ENCODE results near the gene AJM1.
"Not testable (repeated sequence)": the region's sequence is repeated elsewhere in the genome, so short reads cannot be mapped to it uniquely, and the experiment has no call there.

Gene AJM1

DNA sequence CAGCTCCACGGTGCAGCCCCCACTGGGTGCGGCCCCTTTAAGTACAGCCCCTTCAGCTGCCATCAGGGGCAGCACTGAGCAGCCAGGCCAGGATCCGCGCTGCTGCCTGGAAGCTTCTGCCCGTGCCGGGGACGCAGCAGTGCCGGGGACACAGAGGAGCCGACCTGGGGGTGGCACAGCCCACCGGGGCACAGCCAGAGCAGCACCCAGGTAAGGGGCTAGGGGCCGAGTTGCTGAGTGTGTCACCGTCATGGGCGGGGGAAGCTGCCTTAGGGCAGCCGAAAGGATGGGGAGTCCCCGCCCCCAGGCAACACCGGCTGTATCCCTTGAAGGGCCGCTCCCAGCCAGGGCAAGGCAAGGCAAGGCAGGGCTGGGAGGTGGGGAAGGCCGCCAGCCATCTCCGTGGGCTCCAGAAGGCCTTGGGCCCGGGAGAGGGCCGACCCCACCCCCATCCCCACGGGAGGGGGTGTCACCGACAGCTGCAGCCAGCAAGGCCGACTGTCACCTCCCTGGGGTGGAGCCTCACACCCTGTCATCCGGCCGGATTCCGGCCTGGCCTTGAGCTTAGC lies at the start of gene AJM1:
TSS of gene AJM1 (plus strand) at position 99 of the 569 bp plus-strand sequence. CDS start 1,937 bp downstream, outside the sequence.
- FAIRE-seq (peak; percentile 25), DNase-seq (ENCODE audit: low spot score) (peak; percentile 66)

DNA sequence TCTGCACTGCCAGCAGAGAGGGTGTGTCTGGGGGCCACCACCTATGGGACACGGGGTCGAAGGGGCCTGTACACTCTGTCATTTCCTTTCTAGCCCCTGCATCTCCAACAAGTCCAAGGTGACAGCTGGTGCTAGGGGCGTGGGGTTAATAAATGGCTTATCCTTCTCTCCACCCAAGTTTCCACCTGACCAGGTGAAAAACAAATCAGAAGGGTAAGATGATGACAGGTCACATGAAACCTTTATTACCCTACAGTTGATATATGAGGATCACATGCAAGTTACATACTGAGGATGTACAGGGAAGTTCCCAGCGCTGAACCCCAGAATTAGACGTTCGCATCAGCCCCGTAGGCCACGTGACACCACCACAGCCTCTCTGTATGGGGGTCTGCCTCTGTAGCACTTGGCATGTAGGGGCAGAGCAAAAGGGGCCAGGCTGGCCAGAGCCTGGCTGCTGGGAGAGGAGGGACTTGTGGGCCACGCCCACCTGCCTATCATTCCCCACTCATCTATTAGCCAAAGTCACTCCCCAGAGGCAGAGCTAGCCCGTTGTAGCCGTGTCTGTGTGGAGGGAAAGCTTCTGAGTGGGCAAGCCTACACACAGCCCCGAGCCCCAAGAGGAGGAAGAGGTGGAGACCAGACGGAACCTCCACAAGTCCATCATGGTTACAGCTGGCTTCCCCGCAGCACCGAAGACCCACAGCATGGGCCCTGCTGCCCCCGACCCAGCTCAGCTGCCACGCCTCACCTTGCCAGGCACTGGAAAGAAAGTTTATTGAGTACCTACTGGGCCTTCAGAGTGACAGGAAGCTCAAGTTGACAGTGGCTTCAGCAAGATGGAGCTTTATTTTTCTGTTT lies 49.0 kb upstream of the AJM1 start:
- FAIRE-seq (no peak), DNase-seq (ENCODE audit: low spot score) (peak; percentile 44)

DNA sequence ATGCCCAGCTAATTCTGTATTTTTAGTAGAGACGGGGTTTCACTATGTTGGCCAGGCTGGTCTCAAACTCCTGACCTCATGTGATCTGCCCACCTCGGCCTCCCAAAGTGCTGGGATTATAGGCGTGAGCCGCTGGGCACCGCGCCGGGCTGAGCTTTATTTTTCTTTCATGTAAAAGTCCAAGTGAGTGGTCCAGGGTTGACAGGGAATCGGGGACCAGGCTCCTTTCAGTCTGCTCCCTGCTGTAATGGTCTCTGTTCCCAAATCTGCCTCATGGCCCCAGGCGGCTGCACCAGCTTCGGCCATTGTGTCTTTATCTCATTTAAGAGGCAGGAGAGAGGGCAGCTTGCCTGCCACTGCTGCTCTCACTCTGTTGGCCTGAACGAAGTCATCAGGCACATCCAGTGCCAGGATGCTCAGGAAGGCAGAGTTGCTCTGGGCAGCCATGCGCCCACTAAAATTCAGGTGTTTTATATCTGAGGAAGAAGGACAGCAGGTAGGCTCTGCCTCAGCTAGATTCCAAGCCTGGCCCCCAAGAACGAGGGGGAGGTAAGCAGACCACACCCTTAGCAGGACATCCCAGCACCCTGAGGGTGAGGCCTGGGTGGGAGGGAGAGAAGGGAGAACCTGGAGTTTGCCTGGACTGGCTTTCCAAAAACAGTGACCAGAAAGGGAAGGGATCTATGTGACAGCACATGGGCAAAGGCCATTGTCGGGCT lies 47.8 kb upstream of the AJM1 start:
- FAIRE-seq, result no peak

DNA sequence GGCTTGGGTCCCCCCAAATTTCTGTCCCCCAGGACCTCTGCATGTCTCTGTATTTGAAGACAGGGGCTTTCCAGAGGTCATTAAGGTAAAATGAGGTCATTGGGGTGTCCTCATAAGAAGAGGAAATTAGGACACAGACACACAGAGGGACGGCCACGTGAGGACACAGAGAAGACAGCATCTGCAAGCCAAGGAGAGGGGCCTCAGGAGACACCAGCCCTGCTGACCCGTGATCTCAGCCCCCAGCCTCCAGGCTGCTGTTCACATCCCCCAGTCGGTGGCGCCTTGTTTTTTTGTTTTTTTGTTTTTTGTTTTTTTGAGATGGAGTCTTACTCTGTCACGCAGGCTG lies 47.3 kb upstream of the AJM1 start:
- FAIRE-seq (no peak), DNase-seq (ENCODE audit: low spot score) (no peak)

More for the DNA sequence above, 47.8 kb upstream of the AJM1 start:
- no peak for DNase-seq (ENCODE audit: low spot score)

DNA sequence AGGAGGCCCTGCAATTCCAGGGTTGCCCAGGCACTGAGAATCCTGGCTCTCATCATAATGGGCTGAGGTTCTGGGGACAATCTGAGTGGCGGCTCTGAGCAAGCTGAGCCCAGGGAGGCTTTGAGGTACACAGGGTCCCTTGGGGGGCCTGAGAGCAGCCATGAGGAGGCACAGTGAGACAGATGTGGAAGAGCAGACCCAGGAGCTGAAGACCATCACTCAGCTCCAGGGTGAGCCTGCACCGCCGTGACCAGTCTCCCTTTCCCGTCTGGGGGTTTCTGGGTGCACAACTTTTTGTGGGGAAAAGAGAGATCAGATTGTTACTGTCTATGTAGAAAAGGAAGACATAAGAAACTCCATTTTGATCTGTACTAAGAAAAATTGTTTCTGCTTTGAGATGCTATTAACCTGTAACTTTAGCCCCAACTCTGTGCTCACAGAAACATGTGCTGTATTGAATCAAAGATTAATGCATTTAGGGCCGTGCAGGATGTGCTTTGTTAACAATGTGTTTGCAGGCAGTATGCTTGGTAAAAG lies 46.0 kb upstream of the AJM1 start, which contains the start of gene CCDC183:
TSS of gene CCDC183 (plus strand) at position 101 of the 537 bp plus-strand sequence. CDS start at position 161, 60 bp downstream.
- FAIRE-seq (no peak), DNase-seq (ENCODE audit: low spot score) (no peak)

DNA sequence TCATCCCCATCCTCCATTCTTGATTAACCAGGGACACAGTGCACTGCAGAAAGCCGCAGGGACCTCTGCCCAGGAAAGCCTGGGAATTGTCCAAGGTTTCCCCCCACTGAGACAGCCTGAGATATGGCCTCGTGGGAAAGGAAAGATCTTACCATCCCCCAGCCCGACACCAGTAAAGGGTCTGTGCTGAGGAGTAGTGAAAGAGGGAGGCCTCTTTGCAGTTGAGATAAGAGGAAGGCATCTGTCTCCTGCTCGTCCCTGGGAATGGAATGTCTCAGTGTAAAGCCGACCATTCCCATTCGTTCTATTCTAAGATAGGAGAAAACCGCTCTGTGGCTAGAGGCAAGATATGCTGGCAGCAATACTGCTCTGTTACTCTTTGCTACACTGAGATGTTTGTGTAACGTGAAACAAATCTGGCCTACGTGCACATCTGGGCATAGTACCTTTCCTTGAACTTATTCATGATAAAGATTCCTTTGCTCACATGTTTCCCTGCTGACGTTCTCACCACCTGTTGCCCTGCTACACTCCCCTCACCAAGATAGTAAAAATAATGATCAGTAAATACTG lies 45.4 kb upstream of the AJM1 start:
- DNase-seq (ENCODE audit: low spot score) (peak; percentile 67), FAIRE-seq (peak; percentile 76)

DNA sequence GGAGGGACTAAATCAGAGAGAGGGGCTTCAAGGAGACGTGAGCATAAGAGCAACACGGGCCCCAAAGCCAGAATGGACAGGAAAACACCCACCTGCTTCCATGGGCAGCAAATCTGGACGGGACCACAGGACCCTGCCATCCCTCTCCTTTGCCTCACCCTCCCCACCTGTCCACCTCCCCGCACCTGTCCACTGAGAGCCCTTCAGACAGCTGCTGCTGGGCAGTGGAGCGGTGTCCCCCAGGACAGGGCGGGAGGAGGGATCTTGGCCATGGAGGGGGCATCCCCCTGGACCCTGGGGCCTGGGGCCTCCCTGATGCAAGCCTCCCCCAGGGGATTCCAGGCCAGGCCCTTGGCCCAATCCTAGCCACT lies 43.6 kb upstream of the AJM1 start:
- FAIRE-seq, result no peak
- DNase-seq (ENCODE audit: low spot score), result no peak

DNA sequence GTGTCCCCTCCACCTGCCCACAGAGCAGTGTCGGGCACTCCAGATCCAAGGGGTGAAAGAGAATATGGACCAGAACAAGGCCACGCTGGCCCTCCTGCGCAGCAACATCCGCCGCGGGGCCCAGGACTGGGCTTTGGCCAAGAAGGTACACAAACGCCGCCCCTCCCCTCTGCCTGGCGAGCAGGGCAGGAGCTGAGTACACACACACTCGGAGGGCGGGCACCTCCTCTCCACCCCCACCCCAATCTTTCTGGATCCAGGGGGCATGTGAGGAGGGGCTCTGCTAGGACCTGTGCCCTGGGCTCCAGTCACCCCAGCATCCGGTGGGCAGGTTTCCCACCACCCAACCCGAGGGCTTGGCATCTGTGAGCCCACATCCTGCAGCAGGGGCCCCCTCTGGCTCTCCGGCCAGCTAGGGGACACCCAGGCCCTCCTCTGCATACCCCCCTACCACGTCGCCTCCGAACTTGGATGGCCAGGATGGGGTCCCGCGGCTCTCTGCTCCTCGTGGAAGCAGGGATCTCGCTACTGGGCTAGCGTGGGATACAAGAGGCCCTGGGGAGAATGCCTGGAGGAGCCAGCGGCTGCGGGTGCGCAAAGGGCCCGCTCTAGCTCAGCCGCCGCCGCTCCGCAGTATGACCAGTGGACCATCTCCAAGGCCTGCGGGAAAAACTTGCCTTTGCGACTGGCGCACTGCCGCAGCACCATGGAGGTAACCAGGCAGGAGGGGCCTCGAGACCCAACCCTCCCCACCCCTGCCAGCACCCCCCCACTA lies 43.0 kb upstream of the AJM1 start:
- peak; percentile 42 for DNase-seq (ENCODE audit: low spot score)
- FAIRE-seq, result no peak

DNA sequence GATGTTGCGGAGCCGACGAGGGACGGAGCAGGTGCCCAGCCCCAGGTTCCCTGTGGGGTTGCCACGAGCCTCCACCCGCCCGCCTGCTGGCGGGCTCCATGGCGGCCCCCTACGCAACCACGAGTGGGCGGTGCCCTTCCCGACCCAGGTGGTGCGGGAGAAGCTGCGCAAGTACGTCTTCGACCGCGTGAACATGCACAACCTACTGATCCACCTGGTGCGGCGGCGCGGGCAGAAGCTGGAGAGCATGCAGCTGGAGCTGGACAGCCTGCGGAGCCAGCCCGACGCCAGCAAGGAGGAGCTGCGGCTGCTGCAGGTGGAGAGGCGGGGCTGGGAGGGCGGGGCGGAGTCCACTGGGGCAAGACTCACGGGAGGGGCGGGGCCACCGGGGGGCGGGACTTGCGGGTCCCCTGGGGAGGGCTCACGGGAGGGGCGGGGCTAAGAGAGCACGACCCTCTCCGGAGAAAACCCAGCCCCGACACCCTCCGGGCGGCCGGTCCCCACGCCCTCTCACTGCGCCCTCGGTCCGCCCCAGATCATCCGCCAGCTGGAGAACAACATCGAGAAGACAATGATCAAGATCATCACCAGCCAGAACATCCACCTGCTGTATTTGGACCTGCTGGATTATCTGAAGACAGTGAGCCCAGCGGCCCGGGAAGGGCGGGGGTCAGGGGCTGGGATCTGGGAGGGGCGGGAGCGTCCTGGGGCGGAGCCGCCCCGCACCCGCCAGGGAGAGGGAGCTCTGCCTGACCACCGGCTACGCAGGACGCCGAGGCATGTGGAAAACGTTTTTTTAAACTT lies 42.2 kb upstream of the AJM1 start:
- no peak for FAIRE-seq
- peak; percentile 85 for DNase-seq (ENCODE audit: low spot score)

DNA sequence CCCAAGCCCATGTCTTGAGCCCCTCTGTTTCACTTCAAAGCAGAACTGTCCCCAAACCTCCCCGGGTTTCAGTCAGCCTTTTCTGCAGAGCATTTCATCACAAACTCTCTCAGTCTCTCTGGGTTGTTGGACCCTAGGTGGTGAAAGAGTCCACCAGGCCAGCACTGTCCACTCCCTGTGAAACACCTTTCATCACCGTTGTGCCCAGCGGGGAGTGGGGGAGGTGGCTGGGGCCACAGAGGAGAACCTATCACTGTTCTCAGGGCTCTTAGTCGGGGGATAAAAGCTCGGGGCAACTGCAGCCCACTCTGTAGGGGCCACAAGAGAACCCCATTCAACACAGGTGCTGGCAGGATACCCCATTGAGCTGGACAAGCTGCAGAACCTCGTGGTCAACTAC lies 40.0 kb upstream of the AJM1 start:
- no peak for DNase-seq (ENCODE audit: low spot score)
- no peak for FAIRE-seq

DNA sequence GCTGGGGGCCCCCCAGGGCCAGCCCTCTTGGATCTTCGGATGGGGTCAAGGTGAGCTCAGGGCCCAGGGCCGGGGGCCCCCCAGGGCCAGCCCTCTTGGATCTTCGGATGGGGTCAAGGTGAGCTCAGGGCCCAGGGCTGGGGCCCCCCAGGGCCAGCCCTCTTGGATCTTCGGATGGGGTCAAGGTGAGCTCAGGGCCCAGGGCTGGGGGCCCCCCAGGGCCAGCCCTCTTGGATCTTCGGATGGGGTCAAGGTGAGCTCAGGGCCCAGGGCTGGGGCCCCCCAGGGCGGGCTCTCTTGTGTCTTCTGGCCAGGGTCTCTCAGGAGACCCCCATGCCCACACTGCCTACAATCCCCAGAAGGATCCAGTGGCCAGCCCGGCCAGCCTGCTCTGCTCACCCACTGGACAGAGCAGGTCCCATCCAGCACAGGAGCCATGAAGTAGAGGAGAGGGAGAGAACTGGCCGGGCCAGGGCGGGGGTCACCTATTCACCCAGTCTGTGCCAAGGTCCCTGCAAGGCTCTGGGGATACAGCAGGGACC lies 39.2 kb upstream of the AJM1 start:
- DNase-seq (ENCODE audit: low spot score); FAIRE-seq: not testable (repeated sequence)

DNA sequence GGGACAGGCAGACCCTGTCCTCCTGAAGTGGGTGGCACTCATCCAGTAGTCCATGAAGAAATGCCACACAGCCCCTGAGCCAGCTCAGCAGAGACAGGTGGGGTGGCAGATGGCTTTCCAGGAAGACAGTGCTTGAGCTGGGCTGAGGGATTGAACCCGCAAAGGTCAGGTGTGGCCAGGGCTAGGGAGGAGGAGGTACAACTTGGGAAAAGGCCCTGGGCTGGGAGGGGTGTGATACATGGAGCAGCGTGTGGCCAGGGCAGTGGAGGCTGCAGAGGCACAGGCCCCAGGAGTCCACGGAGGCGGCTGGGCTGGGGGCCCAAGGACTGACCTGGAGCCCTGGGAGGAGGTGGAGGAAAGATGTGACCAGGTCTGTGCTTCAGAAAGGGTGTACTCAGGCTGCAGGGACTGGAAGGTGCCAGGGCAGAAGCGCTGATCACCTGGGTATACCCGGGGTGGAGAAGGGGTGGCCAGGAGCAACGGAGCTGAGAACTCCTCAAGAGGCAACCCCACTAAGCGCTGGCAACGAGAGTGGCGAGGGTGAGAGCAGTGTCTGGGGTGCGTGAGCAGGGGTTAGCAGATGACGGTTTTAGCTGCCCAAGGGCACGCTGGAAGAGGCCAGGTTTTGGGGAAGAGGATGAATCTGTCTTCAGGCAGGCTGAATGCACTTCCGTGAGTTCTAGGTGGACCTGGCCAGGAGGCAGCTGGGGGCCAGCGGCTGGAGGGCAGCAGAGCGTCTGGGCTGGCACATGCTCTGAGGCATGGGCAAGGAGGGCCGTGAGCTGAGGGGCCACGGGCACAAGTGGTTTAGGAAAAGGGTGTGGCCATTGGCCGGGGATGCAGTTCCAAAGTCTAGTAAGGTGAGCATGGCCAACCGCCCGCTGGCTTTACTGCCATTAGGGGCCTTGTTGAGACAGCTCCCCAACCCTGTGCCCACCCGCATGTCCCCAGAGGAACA lies 38.4 kb upstream of the AJM1 start:
- DNase-seq (ENCODE audit: low spot score), result no peak
- FAIRE-seq, result no peak

DNA sequence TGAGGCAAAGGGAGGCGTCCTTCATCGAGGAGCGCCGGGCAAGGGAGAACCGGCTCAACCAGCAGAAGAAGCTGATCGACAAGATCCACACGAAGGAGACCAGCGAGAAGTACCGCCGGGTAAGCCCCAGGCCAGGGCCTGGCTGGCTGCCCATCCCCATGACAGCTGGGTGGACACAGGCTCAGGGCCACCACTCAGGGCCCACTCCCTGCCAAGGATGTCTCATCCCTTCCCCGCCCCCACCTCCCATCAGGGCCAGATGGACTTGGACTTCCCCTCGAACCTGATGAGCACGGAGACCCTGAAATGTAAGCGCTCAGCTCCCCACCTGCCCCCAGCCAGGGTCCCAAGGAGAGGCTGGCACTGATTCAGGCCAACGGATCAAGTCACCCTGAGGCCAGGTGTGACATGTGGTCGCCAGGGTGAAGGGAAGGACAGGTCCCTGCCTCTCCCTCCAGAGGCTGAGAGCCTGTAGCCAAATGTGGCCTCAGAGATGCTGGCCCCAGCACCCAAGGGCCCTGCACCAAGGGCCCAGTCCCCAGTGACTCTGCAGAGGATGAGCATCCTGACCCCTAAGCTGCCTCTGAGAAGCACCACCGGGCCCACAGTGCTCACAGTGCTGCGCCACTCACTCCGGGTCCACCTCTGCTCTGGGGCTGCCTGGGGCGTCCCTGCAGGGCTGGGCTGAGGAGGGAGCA lies 37.6 kb upstream of the AJM1 start:
- FAIRE-seq (no peak), DNase-seq (ENCODE audit: low spot score) (no peak)

DNA sequence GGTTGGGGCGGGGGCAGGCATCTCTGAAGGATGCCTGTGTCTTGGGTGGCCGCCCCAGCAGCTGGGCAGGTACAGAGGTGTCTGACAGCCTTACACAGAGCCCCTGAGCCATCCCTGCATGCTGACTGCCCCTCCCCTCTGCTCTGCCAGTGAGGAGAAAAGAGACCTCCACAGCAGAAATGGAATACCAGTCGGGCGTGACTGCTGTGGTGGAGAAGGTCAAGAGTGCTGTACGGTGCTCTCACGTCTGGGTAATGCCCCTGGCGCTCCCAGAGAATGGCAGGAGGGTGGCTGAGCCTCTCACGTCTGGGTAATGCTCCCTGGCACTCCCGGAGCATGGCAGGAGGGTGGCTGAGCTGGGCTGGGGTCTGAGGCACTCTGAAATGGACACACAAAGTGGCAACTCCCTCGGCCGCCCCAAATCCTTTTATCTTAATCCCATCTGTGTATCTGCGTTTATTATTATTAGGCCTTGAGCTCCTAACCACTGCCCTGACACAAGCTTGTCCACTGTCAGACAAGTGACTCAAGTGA lies 37.0 kb upstream of the AJM1 start:
- FAIRE-seq (no peak), DNase-seq (ENCODE audit: low spot score) (no peak)

DNA sequence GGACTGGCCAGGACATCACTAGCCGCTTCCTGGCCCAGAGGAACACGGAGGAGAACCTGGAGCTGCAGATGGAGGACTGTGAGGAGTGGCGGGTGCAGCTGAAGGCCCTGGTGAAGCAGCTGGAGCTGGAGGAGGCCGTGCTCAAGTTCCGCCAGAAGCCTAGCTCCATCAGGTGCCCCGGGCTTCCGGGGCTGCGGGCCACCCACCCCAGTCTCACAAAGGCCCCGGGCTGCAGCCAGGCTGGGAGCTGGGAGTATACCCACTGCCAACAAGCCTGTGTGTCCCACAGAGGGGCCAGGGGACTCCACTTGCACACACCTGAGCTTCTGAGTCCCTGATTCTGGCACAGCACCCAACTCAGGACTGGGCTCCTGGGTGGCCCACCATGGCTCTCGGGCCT lies 36.2 kb upstream of the AJM1 start:
- FAIRE-seq, result no peak

DNA sequence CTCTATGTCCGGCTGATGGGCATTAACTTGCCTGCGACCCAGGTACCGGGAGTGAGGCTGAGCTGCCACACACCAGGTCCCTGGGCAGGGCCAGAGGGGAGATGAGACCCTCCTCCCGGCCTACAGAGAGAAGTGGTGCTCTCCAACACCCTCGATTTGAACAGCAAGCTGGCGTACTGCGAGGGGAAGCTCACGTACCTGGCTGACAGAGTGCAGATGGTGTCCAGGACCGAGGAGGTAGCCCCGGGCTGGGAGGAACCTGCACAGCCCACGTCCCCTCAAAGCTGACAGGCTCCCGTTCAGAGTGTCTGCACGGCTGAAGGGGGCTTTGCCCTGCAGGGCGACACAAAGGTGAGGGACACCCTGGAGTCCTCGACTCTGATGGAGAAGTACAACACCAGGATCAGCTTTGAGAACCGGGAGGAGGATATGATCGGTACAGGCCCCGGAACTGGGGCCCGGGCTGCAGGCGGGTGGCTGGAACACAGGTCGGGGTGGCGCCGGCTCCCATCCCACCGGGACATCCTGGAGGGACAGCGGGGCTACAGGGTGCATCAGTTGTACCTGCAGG lies 35.6 kb upstream of the AJM1 start:
- FAIRE-seq, result no peak
- DNase-seq (ENCODE audit: low spot score), result no peak

More for the DNA sequence above, 36.2 kb upstream of the AJM1 start:
- no peak for DNase-seq (ENCODE audit: low spot score)

Measured in RCC 7860 (cell line).